ENCODE results near the gene NRSN1. TPM values are rescaled to one million over a fixed set of nuclear protein-coding genes. Genes with fewer than 3 reads are reported as not detected.

Gene NRSN1
- total and polyA plus RNA-seq, 2 donors (not counting 1 experiment from before 2014, with no cell fraction given) = not detected

- no peak for TF ChIP-seq CTCF (conservative IDR thresholded peaks at IDR 0.05 in 1 of 2, IDR thresholded peaks at IDR 0.05 in 1 of 2; ENCODE audit: low read depth in 1 of 2, low read length in 2 of 2)
- TF ChIP-seq EZH2 (IDR thresholded peaks at IDR 0.05; ENCODE audit: low read length, missing control alignments) = no peak
- Histone ChIP-seq H3K4me2 (ENCODE audit: extremely low read depth, insufficient read depth, low read length) (no peak overlapping the region), H3K27me3 (ENCODE audit: control insufficient read depth, insufficient read depth, low read length) (no peaks in the 10 kb centered on the region), H3K4me1 (ENCODE audit: control insufficient read depth, extremely low read depth, insufficient read depth, low read length) (no peaks in the 10 kb centered on the region), H3K79me2 (ENCODE audit: control insufficient read depth, insufficient read depth, low read length) (no peaks in the 10 kb centered on the region), H3K27ac (ENCODE audit: insufficient read depth, low read length) (no peak overlapping the region), H3K4me3 (replicated peaks in 1 of 4; ENCODE audit: control extremely low read depth in 1 of 4, insufficient read depth in 1 of 4, low read depth in 3 of 4, low read length in 4 of 4) (no peak overlapping the region), H2AFZ (ENCODE audit: low read length) (no peak overlapping the region), H3K9ac (ENCODE audit: insufficient read depth, low read length) (no peak overlapping the region), H4K20me1 (ENCODE audit: control insufficient read depth, extremely low read depth, insufficient read depth, low read length) (no peaks in the 10 kb centered on the region), H3K9me3 (ENCODE audit: control insufficient read depth, insufficient read depth, low read depth, low read length) (no peaks in the 10 kb centered on the region), H3K36me3 (ENCODE audit: control insufficient read depth, insufficient read depth, low read length) (no peaks in the 10 kb centered on the region)
- DNase-seq (ENCODE audit: low read depth in 2 of 2) = no peak
These were observed 62.1 kb downstream of the NRSN1 start for GRCh38 chr6:24187965-24188577.

- no peaks in the 10 kb centered on the region for H4K20me1 ChIP-seq (ENCODE audit: control insufficient read depth, extremely low read depth, insufficient read depth, low read length)
- no peak for DNase-seq (ENCODE audit: low read depth in 2 of 2)
- no peak overlapping the region for H3K4me2 ChIP-seq (ENCODE audit: extremely low read depth, insufficient read depth, low read length)
- H3K27me3 ChIP-seq (ENCODE audit: control insufficient read depth, insufficient read depth, low read length) = no peaks in the 10 kb centered on the region
- H3K9me3 ChIP-seq (ENCODE audit: control insufficient read depth, insufficient read depth, low read depth, low read length) = no peaks in the 10 kb centered on the region
- no peak overlapping the region for H3K27ac ChIP-seq (ENCODE audit: insufficient read depth, low read length)
- no peaks in the 10 kb centered on the region for H3K36me3 ChIP-seq (ENCODE audit: control insufficient read depth, insufficient read depth, low read length)
- no peaks in the 10 kb centered on the region for H3K4me1 ChIP-seq (ENCODE audit: control insufficient read depth, extremely low read depth, insufficient read depth, low read length)
- H2AFZ ChIP-seq (ENCODE audit: low read length) = no peak overlapping the region
- no peak overlapping the region for H3K4me3 ChIP-seq (replicated peaks in 1 of 4; ENCODE audit: control extremely low read depth in 1 of 4, insufficient read depth in 1 of 4, low read depth in 3 of 4, low read length in 4 of 4)
- no peak overlapping the region for H3K9ac ChIP-seq (ENCODE audit: insufficient read depth, low read length)
- TF ChIP-seq CTCF (conservative IDR thresholded peaks at IDR 0.05 in 1 of 2, IDR thresholded peaks at IDR 0.05 in 1 of 2; ENCODE audit: low read depth in 1 of 2, low read length in 2 of 2) = no peak
- H3K79me2 ChIP-seq (ENCODE audit: control insufficient read depth, insufficient read depth, low read length) = no peaks in the 10 kb centered on the region
These were observed 62.6 kb downstream of the NRSN1 start for GRCh38 chr6:24188578-24189080.

- Histone ChIP-seq H3K4me1 (ENCODE audit: control insufficient read depth, extremely low read depth, insufficient read depth, low read length) (no peaks in the 10 kb centered on the region), H3K36me3 (ENCODE audit: control insufficient read depth, insufficient read depth, low read length) (no peaks in the 10 kb centered on the region), H3K27me3 (ENCODE audit: control insufficient read depth, insufficient read depth, low read length) (no peaks in the 10 kb centered on the region), H3K9ac (ENCODE audit: insufficient read depth, low read length) (no peak overlapping the region), H3K4me3 (replicated peaks in 1 of 4; ENCODE audit: control extremely low read depth in 1 of 4, insufficient read depth in 1 of 4, low read depth in 3 of 4, low read length in 4 of 4) (no peak overlapping the region), H3K79me2 (ENCODE audit: control insufficient read depth, insufficient read depth, low read length) (no peaks in the 10 kb centered on the region), H2AFZ (ENCODE audit: low read length) (no peak overlapping the region), H3K9me3 (ENCODE audit: control insufficient read depth, insufficient read depth, low read depth, low read length) (no peaks in the 10 kb centered on the region), H4K20me1 (ENCODE audit: control insufficient read depth, extremely low read depth, insufficient read depth, low read length) (no peaks in the 10 kb centered on the region), H3K27ac (ENCODE audit: insufficient read depth, low read length) (no peak overlapping the region), H3K4me2 (ENCODE audit: extremely low read depth, insufficient read depth, low read length) (no peak overlapping the region)
- TF ChIP-seq EZH2 (IDR thresholded peaks at IDR 0.05; ENCODE audit: low read length, missing control alignments) = no peak
- no peak for TF ChIP-seq CTCF (conservative IDR thresholded peaks at IDR 0.05 in 1 of 2, IDR thresholded peaks at IDR 0.05 in 1 of 2; ENCODE audit: low read depth in 1 of 2, low read length in 2 of 2)
- no peak for DNase-seq (ENCODE audit: low read depth in 2 of 2)
These were observed 65.3 kb downstream of the NRSN1 start for GRCh38 chr6:24191346-24191745.
